RWPE2 (cell line): ENCODE results near the gene KCNA4.
"Not testable (repeated sequence)": the region's sequence is repeated elsewhere in the genome, so short reads cannot be mapped to it uniquely, and the experiment has no call there.

Experiments used
- ATAC-seq: fragments of 200-7000 bp; cut with Tn5 transposase; 3 replicates; pipeline ENCODE4 v1.9.1; 2021; ENCODE audit warnings: low read depth
- DNase-seq: peaks from one replicate; pipeline ENCODE4 v3.0.0-alpha.2; 2020; ENCODE audit warnings: low spot score
- H3K27ac ChIP-seq: fragments of 450-650 bp; 2 replicates; pipeline ENCODE4 v1.5.1; 2017; ENCODE audit warnings: mild to moderate bottlenecking; ENCODE audit not compliant: poor library complexity, severe bottlenecking
- H3K27me3 ChIP-seq: fragments of 250-450 bp; sonication (Bioruptor Pico); 2 replicates; pipeline ENCODE4 v1.5.1; 2021; ENCODE audit warnings: mild to moderate bottlenecking, moderate library complexity; ENCODE audit not compliant: insufficient read depth, poor library complexity, severe bottlenecking
- H3K36me3 ChIP-seq: fragments of 250-450 bp; sonication (Bioruptor Pico); 2 replicates; pipeline ENCODE4 v1.5.1; 2020; ENCODE audit warnings: low read depth, mild to moderate bottlenecking, moderate library complexity
- H3K4me1 ChIP-seq: fragments of 250-450 bp; sonication (Bioruptor Pico); 2 replicates; pipeline ENCODE4 v1.5.1; 2021; ENCODE audit warnings: mild to moderate bottlenecking, moderate library complexity; ENCODE audit not compliant: insufficient read depth, poor library complexity, severe bottlenecking
- H3K4me3 ChIP-seq: fragments of 250-450 bp; sonication (Bioruptor Pico); 2 replicates; pipeline ENCODE4 v1.5.1; 2021; ENCODE audit warnings: mild to moderate bottlenecking, moderate library complexity; ENCODE audit not compliant: severe bottlenecking
- H3K9me3 ChIP-seq: fragments of 250-450 bp; sonication (Bioruptor Pico); 2 replicates; pipeline ENCODE4 v1.5.1; 2021; ENCODE audit warnings: mild to moderate bottlenecking, moderate library complexity; ENCODE audit not compliant: severe bottlenecking
- TF ChIP-seq, protein P1 (sequence below): fragments of 450-650 bp; IDR thresholded peaks from one replicate; pipeline ENCODE4 v1.5.1; 2017; ENCODE audit warnings: mild to moderate bottlenecking, moderate library complexity; ENCODE audit not compliant: poor library complexity, severe bottlenecking

KCNA4 gene

GRCh38 chr11:30045921-30046577 lies 29.2 kb upstream of the KCNA4 start:
- Histone ChIP-seq H3K4me1 (no peaks in the 10 kb centered on the region), H3K36me3 (no peaks in the 10 kb centered on the region), H3K9me3 (no peaks in the 10 kb centered on the region), H3K27ac (no peak overlapping the region), H3K4me3 (no peak overlapping the region), H3K27me3 (no peaks in the 10 kb centered on the region)
- DNase-seq (no peak), ATAC-seq (no peak)
- TF ChIP-seq, protein P1, sequence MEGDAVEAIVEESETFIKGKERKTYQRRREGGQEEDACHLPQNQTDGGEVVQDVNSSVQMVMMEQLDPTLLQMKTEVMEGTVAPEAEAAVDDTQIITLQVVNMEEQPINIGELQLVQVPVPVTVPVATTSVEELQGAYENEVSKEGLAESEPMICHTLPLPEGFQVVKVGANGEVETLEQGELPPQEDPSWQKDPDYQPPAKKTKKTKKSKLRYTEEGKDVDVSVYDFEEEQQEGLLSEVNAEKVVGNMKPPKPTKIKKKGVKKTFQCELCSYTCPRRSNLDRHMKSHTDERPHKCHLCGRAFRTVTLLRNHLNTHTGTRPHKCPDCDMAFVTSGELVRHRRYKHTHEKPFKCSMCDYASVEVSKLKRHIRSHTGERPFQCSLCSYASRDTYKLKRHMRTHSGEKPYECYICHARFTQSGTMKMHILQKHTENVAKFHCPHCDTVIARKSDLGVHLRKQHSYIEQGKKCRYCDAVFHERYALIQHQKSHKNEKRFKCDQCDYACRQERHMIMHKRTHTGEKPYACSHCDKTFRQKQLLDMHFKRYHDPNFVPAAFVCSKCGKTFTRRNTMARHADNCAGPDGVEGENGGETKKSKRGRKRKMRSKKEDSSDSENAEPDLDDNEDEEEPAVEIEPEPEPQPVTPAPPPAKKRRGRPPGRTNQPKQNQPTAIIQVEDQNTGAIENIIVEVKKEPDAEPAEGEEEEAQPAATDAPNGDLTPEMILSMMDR = no peak

- TF ChIP-seq, protein P1 = no peak
- DNase-seq (no peak), ATAC-seq (no peak)
- Histone ChIP-seq H3K27me3 (no peaks in the 10 kb centered on the region), H3K27ac (no peak overlapping the region), H3K9me3 (no peaks in the 10 kb centered on the region), H3K4me1 (no peaks in the 10 kb centered on the region), H3K4me3 (no peak overlapping the region), H3K36me3 (no peaks in the 10 kb centered on the region)
Observed at GRCh38 chr11:30045144-30045543, 28.3 kb upstream of the KCNA4 start.

GRCh38 chr11:30041171-30041570 lies 24.3 kb upstream of the KCNA4 start:
- TF ChIP-seq, protein P1 = no peak
- no peak overlapping the region for H3K4me3 ChIP-seq
- ATAC-seq (no peak), DNase-seq (no peak)
- H3K9me3 ChIP-seq = no peaks in the 10 kb centered on the region
- no peaks in the 10 kb centered on the region for H3K36me3 ChIP-seq
- no peaks in the 10 kb centered on the region for H3K27me3 ChIP-seq
- no peak overlapping the region for H3K27ac ChIP-seq
- H3K4me1 ChIP-seq = no peaks in the 10 kb centered on the region

DNA sequence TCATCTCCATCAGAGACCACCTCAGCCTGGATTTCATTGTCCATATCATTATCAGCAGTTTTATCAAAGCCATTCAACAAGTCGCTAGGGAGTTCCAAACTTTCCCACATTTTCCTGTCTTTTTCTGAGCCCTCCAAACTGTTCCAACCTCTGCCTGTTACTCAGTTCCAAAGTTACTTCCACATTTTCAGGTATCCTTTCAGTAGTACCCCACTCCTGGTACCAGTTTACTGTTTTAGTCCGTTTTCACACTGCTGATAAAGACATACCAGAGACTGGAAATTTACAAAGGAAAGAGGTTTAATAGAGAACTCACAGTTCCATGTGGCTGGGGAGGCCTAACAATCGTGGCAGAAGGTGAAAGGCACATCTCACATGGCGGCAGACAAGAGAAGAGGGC lies 17.9 kb upstream of the KCNA4 start:
- not testable (repeated sequence) for H3K36me3 ChIP-seq, H3K27ac ChIP-seq, ATAC-seq, DNase-seq, H3K4me1 ChIP-seq, H3K27me3 ChIP-seq, H3K4me3 ChIP-seq, H3K9me3 ChIP-seq

- not testable (repeated sequence) for ATAC-seq, H3K36me3 ChIP-seq, H3K4me3 ChIP-seq, H3K27ac ChIP-seq, H3K4me1 ChIP-seq, DNase-seq, H3K27me3 ChIP-seq, H3K9me3 ChIP-seq
Observed at GRCh38 chr11:30034166-30034565, 17.3 kb upstream of the KCNA4 start.

- TF ChIP-seq, protein P1 = no peak
- no peak overlapping the region for H3K27ac ChIP-seq
- ATAC-seq (no peak), DNase-seq (no peak)
- no peaks in the 10 kb centered on the region for H3K36me3 ChIP-seq
- no peak overlapping the region for H3K4me3 ChIP-seq
- no peaks in the 10 kb centered on the region for H3K4me1 ChIP-seq
- peaks cover 27% of the 10 kb centered on the region for H3K27me3 ChIP-seq
- no peaks in the 10 kb centered on the region for H3K9me3 ChIP-seq
Observed at GRCh38 chr11:30025396-30026139, 8.7 kb upstream of the KCNA4 start.
